ENCODE data around the gene XRRA1. TPM values are rescaled to one million over a fixed set of nuclear protein-coding genes. Genes with fewer than 3 reads are reported as not detected.
A peak's percentile ranks its signal among the peaks of the same experiment; 100 is the strongest.

XRRA1 gene
- total and polyA plus RNA-seq, 2 of the 13 experiments (the other 11 are each of a cell fraction or from before 2014, with no cell fraction given) = 7.6 to 10.5 TPM

DNA sequence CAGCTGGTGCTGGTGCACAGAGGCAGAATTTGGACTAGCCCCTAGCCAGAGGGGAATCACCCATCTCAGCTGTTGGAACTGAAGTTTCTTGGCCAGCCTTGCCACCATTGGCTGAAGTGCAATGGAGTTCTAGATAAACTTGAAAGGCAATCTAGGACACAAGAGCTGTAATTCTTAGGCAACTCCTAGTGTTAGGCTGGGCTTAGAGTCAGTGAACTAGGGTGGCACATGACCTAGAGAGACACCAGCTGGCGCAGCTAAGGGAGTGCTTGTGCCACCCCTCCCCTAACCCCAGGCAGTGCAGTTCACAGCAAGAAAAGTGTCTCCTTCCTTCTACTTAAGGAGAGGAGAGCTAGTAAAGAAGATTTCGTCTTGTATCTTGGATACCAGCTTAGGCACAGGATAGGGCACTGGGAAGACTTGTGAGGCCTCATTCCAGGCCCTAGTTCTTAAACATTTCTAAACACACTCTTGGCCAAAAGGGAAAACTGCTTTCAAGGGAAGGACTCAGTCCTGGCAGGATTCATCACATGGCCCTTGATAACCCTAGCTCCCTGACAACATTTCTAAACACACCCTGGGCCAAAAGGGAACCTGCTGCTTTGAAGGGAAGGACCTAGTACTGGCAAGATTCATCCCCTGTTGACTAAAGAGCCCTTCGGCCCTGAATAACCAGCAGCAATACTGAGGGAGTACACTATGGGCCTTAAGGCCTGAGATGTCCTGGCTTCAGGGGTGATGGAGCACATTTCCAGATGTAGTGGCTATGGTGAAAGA lies 53.4 kb downstream of the XRRA1 start:
- Histone ChIP-seq H3K4me3 (replicated peaks in 1 of 3; ENCODE audit: insufficient read depth in 1 of 3, low read depth in 2 of 3, low read length in 3 of 3) (no peak overlapping the region), H3K9me3 (ENCODE audit: low read length) (no peaks in the 10 kb centered on the region; the same call in 1 of the 2 replicates), H3K27me3 (ENCODE audit: control insufficient read depth in 1 of 2, insufficient read depth in 2 of 2, low read length in 2 of 2) (no peaks in the 10 kb centered on the region), H3K4me2 (ENCODE audit: low read depth, low read length) (no peak overlapping the region), H2AFZ (ENCODE audit: low read length) (no peak overlapping the region), H3K27ac (ENCODE audit: extremely low read length, insufficient read depth, low read length) (no peak overlapping the region), H3K4me1 (ENCODE audit: insufficient read depth, low read length) (peaks cover 19% of the 10 kb centered on the region), H3K79me2 (ENCODE audit: insufficient read depth, low read length) (no peaks in the 10 kb centered on the region), H3K36me3 (replicated peaks in 1 of 2; ENCODE audit: control insufficient read depth in 1 of 2, insufficient read depth in 2 of 2, low read length in 2 of 2) (peaks cover 0 to 3% of the 10 kb centered on the region in 2 experiments; a peak in 1 of 5 replicates), H4K20me1 (ENCODE audit: insufficient read depth, low read length) (no peaks in the 10 kb centered on the region), H3K9ac (ENCODE audit: insufficient read depth, low read depth, low read length) (no peak overlapping the region)
- 96% methylated on average over 3 of the region's 3 CpGs for WGBS (ENCODE audit: low lambda C conversion rate)
- BruUV-seq (replicated peaks) = no TSS peak
- TF ChIP-seq, protein P1, sequence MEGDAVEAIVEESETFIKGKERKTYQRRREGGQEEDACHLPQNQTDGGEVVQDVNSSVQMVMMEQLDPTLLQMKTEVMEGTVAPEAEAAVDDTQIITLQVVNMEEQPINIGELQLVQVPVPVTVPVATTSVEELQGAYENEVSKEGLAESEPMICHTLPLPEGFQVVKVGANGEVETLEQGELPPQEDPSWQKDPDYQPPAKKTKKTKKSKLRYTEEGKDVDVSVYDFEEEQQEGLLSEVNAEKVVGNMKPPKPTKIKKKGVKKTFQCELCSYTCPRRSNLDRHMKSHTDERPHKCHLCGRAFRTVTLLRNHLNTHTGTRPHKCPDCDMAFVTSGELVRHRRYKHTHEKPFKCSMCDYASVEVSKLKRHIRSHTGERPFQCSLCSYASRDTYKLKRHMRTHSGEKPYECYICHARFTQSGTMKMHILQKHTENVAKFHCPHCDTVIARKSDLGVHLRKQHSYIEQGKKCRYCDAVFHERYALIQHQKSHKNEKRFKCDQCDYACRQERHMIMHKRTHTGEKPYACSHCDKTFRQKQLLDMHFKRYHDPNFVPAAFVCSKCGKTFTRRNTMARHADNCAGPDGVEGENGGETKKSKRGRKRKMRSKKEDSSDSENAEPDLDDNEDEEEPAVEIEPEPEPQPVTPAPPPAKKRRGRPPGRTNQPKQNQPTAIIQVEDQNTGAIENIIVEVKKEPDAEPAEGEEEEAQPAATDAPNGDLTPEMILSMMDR (CRISPR knock-in tag; IDR thresholded peaks at IDR 0.05) = no peak
- no peak for TF ChIP-seq RBFOX2 (IDR thresholded peaks at IDR 0.05; ENCODE audit: low read depth, low read length)
- TF ChIP-seq ARHGAP35 (CRISPR knock-in tag; IDR thresholded peaks at IDR 0.05; ENCODE audit: borderline replicate concordance) = no peak
- TF ChIP-seq ZNF674 (CRISPR knock-in tag; IDR thresholded peaks at IDR 0.05; ENCODE audit: low read depth) = no peak
- TF ChIP-seq ZBTB3 (CRISPR knock-in tag; IDR thresholded peaks at IDR 0.05; ENCODE audit: borderline replicate concordance, low read depth) = no peak
- TF ChIP-seq, protein P2, sequence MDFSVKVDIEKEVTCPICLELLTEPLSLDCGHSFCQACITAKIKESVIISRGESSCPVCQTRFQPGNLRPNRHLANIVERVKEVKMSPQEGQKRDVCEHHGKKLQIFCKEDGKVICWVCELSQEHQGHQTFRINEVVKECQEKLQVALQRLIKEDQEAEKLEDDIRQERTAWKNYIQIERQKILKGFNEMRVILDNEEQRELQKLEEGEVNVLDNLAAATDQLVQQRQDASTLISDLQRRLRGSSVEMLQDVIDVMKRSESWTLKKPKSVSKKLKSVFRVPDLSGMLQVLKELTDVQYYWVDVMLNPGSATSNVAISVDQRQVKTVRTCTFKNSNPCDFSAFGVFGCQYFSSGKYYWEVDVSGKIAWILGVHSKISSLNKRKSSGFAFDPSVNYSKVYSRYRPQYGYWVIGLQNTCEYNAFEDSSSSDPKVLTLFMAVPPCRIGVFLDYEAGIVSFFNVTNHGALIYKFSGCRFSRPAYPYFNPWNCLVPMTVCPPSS (IDR thresholded peaks at IDR 0.05) = no peak
- no peak for TF ChIP-seq SP140L (CRISPR knock-in tag; IDR thresholded peaks at IDR 0.05; ENCODE audit: borderline replicate concordance)
- TF ChIP-seq, protein P3, sequence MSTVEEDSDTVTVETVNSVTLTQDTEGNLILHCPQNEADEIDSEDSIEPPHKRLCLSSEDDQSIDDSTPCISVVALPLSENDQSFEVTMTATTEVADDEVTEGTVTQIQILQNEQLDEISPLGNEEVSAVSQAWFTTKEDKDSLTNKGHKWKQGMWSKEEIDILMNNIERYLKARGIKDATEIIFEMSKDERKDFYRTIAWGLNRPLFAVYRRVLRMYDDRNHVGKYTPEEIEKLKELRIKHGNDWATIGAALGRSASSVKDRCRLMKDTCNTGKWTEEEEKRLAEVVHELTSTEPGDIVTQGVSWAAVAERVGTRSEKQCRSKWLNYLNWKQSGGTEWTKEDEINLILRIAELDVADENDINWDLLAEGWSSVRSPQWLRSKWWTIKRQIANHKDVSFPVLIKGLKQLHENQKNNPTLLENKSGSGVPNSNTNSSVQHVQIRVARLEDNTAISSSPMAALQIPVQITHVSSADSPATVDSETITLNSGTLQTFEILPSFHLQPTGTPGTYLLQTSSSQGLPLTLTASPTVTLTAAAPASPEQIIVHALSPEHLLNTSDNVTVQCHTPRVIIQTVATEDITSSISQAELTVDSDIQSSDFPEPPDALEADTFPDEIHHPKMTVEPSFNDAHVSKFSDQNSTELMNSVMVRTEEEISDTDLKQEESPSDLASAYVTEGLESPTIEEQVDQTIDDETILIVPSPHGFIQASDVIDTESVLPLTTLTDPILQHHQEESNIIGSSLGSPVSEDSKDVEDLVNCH (CRISPR knock-in tag; IDR thresholded peaks at IDR 0.05) = no peak
- no peak for TF ChIP-seq ARNTL (CRISPR knock-in tag; IDR thresholded peaks at IDR 0.05)
- TF ChIP-seq, protein P4, sequence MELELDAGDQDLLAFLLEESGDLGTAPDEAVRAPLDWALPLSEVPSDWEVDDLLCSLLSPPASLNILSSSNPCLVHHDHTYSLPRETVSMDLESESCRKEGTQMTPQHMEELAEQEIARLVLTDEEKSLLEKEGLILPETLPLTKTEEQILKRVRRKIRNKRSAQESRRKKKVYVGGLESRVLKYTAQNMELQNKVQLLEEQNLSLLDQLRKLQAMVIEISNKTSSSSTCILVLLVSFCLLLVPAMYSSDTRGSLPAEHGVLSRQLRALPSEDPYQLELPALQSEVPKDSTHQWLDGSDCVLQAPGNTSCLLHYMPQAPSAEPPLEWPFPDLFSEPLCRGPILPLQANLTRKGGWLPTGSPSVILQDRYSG (CRISPR knock-in tag; IDR thresholded peaks at IDR 0.05) = no peak
- no peak for TF ChIP-seq ZFP82 (CRISPR knock-in tag; IDR thresholded peaks at IDR 0.05; ENCODE audit: borderline replicate concordance)
- no peak for TF ChIP-seq ETV5 (CRISPR knock-in tag; IDR thresholded peaks at IDR 0.05; ENCODE audit: borderline replicate concordance)
- no peak for TF ChIP-seq SP1 (IDR thresholded peaks at IDR 0.05)
- TF ChIP-seq SP1 (CRISPR knock-in tag; IDR thresholded peaks at IDR 0.05) = no peak
- no peak for TF ChIP-seq XBP1 (CRISPR knock-in tag; IDR thresholded peaks at IDR 0.05)
- no peak for TF ChIP-seq IRF2 (CRISPR knock-in tag; IDR thresholded peaks at IDR 0.05)
- ChIA-PET POLR2A (no interaction called here), CTCF (ENCODE audit: low intra/inter-chr PET ratio, low total read pairs) (no interaction called here)
- no peak for FAIRE-seq
- peak; percentile 47 for ATAC-seq
- in situ Hi-C loops (cut with HindIII; ENCODE audit: extremely low pct_ligation_motif_present, low pct_unique_long_range_greater_than_20kb) = no loop called here
- no peak for DNase-seq (ENCODE audit: low spot score)
- intact Hi-C loops (cut with micrococcal nuclease; ENCODE audit: unreplicated experiment) = no loop called here
